ENCODE data around the gene PPIL1.

DNA sequence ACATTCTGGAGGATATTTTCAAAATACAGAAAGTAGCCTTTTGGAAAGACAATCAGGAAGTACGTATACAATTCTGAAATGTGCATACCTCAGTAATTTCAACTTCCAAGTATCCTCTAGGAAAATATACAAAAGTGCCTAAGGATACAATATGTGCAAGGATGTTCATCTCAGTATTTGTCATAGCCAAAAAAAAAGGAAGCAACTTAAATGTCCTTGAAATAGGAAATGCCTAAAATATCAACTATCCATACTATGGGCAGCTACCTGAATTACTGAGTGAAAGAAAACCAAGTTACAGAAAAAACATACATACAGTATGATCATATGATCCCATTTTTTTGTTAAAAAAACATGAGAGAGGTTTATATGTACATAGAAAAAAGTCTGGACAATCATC lies 1.5 kb downstream of the PPIL1 start:
- TF ChIP-seq YY1 (IDR thresholded peaks at IDR 0.05; ENCODE audit: low read depth) (no peak), TCF12 (IDR thresholded peaks at IDR 0.05; ENCODE audit: low read depth) (no peak), CREB1 (IDR thresholded peaks at IDR 0.05; ENCODE audit: low read depth) (no peak), TAF1 (IDR thresholded peaks at IDR 0.05; ENCODE audit: low read depth) (no peak), EP300 (IDR thresholded peaks at IDR 0.05; ENCODE audit: borderline replicate concordance) (no peak), ZBTB7A (IDR thresholded peaks at IDR 0.05; ENCODE audit: low read depth) (no peak), RAD21 (IDR thresholded peaks at IDR 0.05; ENCODE audit: low read depth) (no peak), EGR1 (IDR thresholded peaks at IDR 0.05) (no peak), CEBPB (IDR thresholded peaks at IDR 0.05) (no peak), FOXM1 (IDR thresholded peaks at IDR 0.05; ENCODE audit: borderline replicate concordance, low read depth) (no peak), NFIC (IDR thresholded peaks at IDR 0.05) (no peak)
- TF ChIP-seq, protein P1, sequence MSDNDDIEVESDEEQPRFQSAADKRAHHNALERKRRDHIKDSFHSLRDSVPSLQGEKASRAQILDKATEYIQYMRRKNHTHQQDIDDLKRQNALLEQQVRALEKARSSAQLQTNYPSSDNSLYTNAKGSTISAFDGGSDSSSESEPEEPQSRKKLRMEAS (IDR thresholded peaks at IDR 0.05): no peak
- TF ChIP-seq, protein P2, sequence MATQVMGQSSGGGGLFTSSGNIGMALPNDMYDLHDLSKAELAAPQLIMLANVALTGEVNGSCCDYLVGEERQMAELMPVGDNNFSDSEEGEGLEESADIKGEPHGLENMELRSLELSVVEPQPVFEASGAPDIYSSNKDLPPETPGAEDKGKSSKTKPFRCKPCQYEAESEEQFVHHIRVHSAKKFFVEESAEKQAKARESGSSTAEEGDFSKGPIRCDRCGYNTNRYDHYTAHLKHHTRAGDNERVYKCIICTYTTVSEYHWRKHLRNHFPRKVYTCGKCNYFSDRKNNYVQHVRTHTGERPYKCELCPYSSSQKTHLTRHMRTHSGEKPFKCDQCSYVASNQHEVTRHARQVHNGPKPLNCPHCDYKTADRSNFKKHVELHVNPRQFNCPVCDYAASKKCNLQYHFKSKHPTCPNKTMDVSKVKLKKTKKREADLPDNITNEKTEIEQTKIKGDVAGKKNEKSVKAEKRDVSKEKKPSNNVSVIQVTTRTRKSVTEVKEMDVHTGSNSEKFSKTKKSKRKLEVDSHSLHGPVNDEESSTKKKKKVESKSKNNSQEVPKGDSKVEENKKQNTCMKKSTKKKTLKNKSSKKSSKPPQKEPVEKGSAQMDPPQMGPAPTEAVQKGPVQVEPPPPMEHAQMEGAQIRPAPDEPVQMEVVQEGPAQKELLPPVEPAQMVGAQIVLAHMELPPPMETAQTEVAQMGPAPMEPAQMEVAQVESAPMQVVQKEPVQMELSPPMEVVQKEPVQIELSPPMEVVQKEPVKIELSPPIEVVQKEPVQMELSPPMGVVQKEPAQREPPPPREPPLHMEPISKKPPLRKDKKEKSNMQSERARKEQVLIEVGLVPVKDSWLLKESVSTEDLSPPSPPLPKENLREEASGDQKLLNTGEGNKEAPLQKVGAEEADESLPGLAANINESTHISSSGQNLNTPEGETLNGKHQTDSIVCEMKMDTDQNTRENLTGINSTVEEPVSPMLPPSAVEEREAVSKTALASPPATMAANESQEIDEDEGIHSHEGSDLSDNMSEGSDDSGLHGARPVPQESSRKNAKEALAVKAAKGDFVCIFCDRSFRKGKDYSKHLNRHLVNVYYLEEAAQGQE (IDR thresholded peaks at IDR 0.05; ENCODE audit: low read depth): no peak
- TF ChIP-seq, protein P3, sequence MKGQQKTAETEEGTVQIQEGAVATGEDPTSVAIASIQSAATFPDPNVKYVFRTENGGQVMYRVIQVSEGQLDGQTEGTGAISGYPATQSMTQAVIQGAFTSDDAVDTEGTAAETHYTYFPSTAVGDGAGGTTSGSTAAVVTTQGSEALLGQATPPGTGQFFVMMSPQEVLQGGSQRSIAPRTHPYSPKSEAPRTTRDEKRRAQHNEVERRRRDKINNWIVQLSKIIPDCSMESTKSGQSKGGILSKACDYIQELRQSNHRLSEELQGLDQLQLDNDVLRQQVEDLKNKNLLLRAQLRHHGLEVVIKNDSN (IDR thresholded peaks at IDR 0.05): no peak
